ENCODE results near the gene MESP1.
A peak's percentile ranks its signal among the peaks of the same experiment; 100 is the strongest.

The MESP1 gene

GRCh38 chr15:89761009-89761831 lies 10.2 kb upstream of the MESP1 start:
- intact Hi-C loops (cut with DNase I): loop anchor here (5.0 kb wide), 1 partner anchor 116 kb away; no protein-coding TSS in a partner anchor
- no peak for DNase-seq

DNA sequence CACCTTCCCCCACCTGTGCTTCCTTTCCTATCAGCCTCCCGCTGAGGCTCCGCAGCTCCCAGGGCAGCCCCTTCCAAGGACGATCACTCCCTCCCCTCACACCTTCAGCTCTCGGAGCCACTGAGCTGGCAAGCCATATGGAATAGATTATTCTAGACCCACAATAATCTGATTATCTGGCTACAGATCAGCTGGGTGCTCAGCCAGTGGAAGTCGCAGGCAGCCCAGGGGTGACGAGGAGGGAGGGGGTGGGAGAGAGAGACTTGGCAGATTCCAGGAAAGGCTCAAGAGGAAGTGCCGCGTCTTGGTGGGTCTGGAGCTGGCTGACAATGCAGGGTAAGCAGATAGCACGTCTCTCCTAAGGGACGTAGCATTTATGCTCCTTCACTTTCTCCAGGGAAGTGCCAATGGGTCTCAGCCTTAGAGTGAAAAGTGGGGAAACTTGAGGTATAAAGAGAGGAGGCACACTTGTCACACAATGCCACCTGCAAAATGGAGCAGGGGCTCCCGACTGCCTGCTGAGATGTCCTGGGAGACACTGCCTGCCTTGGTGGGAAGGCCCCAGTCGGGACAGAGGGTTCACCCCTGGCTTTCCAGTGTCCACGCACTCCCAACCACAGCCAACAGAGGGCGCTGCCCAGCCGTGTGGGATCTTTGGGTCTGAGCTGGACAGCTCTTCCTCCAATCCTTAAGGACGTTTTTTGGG lies 9.4 kb upstream of the MESP1 start:
- peak; percentile 26 to 93 (median 81) for DNase-seq
- intact Hi-C loops (cut with DNase I): loop anchor here (5.0 kb wide), 1 partner anchor 117 kb away; no protein-coding TSS in a partner anchor

- intact Hi-C loops (cut with DNase I): loop anchor here (5.0 to 10.0 kb wide), 2 partner anchors 117 to 315 kb away; no protein-coding TSS in a partner anchor
Observed at GRCh38 chr15:89759835-89760234, 8.8 kb upstream of the MESP1 start.

GRCh38 chr15:89758981-89759380 lies 7.9 kb upstream of the MESP1 start:
- DNase-seq: no peak
- intact Hi-C loops (cut with DNase I): loop anchor here (10.0 kb wide), 1 partner anchor 316 kb away; no protein-coding TSS in a partner anchor

More at GRCh38 chr15:89759835-89760234, 8.8 kb upstream of the MESP1 start:
- DNase-seq: no peak

DNA sequence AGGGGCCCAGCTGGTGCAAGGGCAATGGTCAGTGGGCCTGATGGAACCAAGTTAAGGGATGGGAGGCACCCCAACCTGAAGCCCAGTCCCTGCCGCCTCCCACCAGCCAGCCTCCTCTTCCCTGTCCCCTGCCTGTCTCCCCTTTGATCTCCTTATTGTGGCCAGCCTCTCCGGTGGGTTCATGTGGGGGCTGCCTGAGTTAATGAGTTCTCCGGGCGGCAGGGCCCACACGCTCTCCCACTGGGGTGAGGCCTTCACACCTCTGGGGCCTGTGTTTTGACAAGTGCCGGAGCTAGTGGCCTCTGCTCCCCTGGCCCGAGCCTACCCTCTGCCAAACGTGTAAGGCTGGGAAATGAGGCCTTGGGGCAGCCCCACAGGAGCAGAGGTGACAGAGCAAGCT lies 7.2 kb upstream of the MESP1 start:
- intact Hi-C loops (cut with DNase I): loop anchor here (10.0 kb wide), 1 partner anchor 317 kb away; no protein-coding TSS in a partner anchor
- no peak for DNase-seq

DNA sequence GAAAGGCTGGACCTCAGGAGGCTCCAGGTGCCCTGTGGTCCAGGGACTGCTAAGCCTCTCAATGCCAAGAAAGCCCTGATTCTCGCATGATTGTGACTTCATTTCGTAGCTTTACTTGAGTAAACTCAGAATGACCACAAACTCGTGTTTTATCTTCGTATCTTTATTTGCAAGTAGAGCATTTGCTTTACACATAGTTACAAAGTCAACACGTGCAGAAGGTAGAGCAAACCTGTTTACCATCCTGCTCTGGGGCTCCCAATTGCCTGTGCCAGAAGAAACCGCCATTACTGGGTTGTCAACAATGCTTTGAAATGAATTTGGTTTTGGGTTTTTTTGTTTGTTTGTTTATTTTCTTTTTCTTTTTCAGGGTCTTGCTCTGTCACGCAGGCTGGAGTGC lies 5.8 kb upstream of the MESP1 start:
- intact Hi-C loops (cut with DNase I): loop anchor here (10.0 kb wide), 1 partner anchor 318 kb away; no protein-coding TSS in a partner anchor
- no peak for DNase-seq

DNA sequence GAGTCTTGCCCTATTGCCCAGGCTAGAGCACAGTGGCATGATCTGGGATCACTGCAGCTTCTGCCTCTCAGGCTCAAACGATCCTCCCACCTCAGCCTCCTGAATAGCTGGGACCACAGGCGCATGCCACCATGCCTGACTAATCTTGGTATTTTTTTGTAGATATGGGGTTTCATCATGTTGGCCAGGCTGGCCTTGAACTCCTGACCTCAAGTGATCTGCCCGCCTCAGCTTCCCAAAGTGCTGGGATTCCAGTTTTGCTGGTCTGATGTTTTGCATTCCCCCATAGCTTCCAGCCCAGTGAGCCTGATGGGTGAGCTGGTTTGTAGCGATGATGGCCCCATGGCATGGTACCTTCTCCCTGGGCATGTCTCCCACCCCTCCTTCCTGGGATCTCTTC lies 4.7 kb upstream of the MESP1 start:
- intact Hi-C loops (cut with DNase I): loop anchor here (10.0 kb wide), 1 partner anchor 319 kb away; no protein-coding TSS in a partner anchor
- no peak for DNase-seq

DNA sequence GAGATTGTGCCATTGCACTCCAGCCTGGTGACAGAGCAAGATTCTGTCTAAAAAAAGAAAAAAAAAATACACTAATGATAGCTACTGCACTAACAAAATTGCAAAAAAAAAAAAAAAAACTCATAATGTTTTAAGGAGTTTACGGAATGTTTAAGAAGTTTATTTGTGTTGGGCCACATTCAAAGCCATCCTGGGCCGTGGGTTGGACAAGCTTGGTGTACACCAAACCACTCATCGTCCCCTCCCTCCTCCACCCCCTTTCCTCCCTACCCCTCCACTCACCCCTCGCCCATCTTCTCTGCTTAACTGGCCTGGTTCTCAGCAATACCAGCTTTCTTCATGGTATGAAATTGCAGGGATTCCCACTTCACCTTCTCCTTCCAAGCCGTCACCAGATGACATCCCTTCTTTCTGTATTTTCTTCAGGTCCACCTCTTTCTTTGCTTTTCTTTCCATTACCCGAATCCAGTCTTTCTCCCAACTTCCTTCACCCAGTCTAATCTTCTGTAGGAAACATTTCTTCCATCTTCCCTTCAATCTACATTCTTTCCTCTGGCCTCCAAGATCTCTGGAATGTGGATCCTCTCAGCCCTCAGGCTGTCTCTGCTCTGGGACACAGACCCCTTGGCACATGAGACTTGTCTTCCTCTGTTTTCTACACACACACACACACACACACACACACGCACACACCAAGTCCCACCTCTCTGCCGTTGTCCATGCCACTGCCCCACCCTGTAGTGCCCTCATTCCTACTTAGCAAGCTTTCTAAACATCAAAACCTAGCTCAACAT lies 3.5 kb upstream of the MESP1 start:
- DNase-seq: no peak
- intact Hi-C loops (cut with DNase I): loop anchor here (10.0 kb wide), 1 partner anchor 320 kb away; no protein-coding TSS in a partner anchor

- intact Hi-C loops (cut with DNase I): loop anchor here (10.0 kb wide), 1 partner anchor 321 kb away; no protein-coding TSS in a partner anchor
- DNase-seq: no peak
Observed at GRCh38 chr15:89753855-89754254, 2.8 kb upstream of the MESP1 start.

- intact Hi-C loops (cut with DNase I): loop anchor here (10.0 kb wide), 1 partner anchor 323 kb away; no protein-coding TSS in a partner anchor
- DNase-seq: no peak
Observed at GRCh38 chr15:89751748-89752147, 699 bp upstream of the MESP1 start.

DNA sequence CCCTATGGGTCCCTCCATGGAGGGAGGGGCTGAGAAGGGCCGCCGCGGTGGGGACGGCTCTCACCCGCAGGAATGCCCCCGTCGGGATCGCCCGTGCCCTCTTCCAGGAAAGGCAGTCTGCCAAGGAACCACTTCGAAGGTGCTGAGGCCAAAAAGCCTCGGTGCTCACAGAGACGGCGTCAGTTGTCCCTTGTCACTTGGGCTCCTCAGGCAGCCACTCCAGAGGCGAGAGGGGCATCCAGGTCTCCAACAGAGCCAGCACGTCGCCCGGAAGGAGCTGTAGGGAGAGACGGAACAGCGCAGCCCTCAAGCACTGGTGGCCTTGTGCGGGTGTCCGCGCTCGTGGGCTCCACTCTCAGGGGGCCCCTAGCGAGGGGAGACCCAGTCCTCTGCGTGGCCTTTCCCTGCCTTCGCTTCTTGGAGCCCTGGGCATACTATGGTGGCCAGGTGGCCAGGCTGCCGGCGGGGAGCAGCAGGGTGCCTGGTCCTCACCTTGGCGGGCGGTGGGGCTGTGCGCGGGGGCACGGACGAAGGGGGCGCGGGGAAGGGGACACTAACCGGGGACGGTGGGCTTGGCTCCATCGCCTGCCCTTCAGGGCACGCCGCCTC lies 994 bp downstream of the MESP1 start:
- peak in 14 of 42 donors; percentile 9 to 48 (median 16) for DNase-seq
- intact Hi-C loops (cut with DNase I): loop anchor here (10.0 kb wide), 1 partner anchor 325 kb away; no protein-coding TSS in a partner anchor

DNA sequence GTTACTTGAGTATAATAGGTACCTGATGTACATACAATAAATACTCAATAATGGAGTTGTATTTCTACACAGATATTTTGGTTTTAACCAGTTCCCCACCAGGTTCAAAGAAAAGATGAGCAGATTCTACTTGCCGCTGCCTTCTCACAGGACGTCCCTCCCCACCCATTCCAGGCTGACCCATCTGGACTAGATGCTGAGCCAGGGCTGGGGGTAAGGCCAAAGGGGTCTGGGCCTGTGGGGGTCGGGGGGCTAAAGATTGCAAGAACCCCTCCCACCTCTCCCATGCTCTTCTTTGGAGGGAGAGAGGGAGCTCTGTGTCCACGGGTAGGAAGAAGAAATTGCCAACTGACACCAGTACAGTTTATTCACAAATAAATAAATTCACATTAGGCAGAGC lies 1.5 kb downstream of the MESP1 start:
- DNase-seq: no peak
- intact Hi-C loops (cut with DNase I): no loop called here

DNA sequence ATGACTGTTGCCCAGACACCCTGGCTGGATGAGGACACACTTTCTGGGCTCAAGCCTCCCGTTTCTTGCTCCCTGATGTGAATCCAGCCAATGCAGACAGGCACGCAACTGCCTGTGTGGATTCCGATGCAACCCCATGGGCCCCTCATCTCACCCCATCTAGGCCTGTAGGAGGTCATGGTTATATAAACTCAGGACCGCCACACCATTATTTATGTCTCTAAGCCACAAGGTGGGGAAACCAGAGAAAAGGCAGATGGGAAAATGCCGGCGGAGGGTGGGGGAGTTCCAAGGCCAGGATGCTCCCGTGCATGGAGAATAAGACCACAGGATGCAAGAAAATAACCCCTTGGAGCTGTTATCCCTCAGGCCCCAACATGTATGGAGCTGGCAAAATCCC lies 2.0 kb downstream of the MESP1 start:
- intact Hi-C loops (cut with DNase I): no loop called here
- DNase-seq: no peak

DNA sequence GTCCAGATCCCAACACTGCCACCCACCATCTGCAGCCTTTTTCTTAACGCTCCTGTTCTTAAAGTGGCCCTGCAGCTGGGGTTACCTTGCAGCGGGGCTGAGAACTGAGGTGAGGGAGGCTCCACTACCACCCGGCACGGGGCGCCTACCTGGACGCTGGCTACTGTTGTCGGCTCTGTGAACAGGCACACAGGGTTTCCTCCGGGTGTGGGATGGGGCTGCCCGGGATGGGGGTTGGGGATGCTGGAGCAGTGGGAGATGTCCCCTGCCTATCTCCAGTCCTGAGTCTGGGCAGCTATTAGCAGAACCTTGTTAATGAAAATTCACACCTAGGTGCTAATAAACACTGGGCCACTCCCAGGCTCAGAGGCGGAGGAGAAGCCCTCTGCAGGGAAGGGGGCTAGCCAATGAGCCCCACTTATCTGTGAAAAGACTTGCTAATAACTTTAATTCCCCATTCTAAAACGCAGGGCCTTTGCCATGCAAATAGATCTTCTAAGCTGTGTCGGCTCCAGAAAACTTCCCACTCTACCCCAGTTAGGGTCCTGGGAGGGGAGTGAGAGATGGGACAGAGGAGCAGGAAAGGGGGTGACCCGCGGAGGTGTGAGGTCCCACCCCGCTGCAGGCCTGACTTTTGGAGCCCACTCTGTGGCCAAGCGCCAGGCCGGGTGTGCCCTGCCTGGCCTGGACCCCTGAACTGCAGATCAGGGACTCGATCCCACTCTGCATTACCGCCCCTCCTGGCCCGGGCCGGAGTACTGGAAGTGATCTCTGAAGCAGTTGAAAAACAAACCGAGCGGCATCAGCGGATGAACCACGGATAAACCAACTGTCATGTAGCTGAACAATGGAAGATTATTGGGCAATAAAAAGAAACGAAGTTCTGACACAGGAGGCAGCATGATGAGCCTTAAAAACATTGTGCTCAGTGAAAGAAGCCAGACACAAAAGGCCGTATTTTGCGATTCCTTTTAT lies 3.1 kb downstream of the MESP1 start:
- intact Hi-C loops (cut with DNase I): no loop called here
- DNase-seq: no peak

GRCh38 chr15:89746386-89746780 lies 4.7 kb downstream of the MESP1 start:
- no peak for DNase-seq
- intact Hi-C loops (cut with DNase I): no loop called here

- no peak for DNase-seq
- intact Hi-C loops (cut with DNase I): no loop called here
Observed at GRCh38 chr15:89745768-89746167, 5.3 kb downstream of the MESP1 start.

DNA sequence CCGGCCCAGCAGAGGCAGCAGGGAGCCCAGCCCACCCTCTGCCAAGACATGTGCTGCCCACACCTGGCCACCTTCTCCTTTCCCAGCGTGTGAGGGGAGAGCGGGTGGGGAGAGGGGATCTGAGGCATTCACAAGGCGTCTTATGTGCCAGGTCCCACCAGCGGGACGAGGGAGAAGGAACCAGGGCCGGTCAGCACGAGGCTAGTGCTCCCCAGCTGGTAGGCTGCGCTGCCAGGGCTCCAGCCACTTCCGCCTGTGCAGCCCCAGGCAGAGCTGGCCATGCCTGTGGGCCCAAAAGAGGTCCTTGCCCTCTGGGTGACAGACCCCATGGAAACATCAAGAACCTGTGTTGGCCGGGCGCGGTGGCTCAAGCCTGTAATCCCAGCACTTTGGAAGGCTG lies 5.9 kb downstream of the MESP1 start:
- DNase-seq: no peak
- intact Hi-C loops (cut with DNase I): no loop called here
